T1000 (cell line): ENCODE data around the gene PPP1R1A.

ENCODE experiments used
- DNase-seq: peaks from one replicate; lab custom pipeline; 2025; ENCODE audit warnings: mixed read lengths; lab: John Stamatoyannopoulos, UW

PPP1R1A gene

GRCh38 chr12:54588110-54588889, at the start of gene PPP1R1A:
Gene PPP1R1A (minus strand): TSS chr12:54588659. CDS start chr12:54588488, 171 bp downstream.
- DNase-seq = no peak

GRCh38 chr12:54634795-54635194, 46.3 kb upstream of the PPP1R1A start, which contains the start of gene LACRT:
Gene LACRT (minus strand): TSS chr12:54634895. CDS start chr12:54634841, 54 bp downstream.
- no peak for DNase-seq

GRCh38 chr12:54631988-54632728, 43.7 kb upstream of the PPP1R1A start:
- DNase-seq = no peak

- no peak for DNase-seq
These were observed 43.1 kb upstream of the PPP1R1A start for GRCh38 chr12:54631551-54631950.

- no peak for DNase-seq
These were observed 41.5 kb upstream of the PPP1R1A start for GRCh38 chr12:54629925-54630324.

GRCh38 chr12:54628186-54628846, 39.9 kb upstream of the PPP1R1A start:
- DNase-seq = no peak

- DNase-seq = no peak
These were observed 38.8 kb upstream of the PPP1R1A start for GRCh38 chr12:54627304-54627703.

- no peak for DNase-seq
These were observed 37.1 kb upstream of the PPP1R1A start for GRCh38 chr12:54625598-54625997.

- no peak for DNase-seq
These were observed 36.1 kb upstream of the PPP1R1A start for GRCh38 chr12:54624315-54625279.

GRCh38 chr12:54622463-54623183, 34.2 kb upstream of the PPP1R1A start:
- no peak for DNase-seq

- DNase-seq = no peak
These were observed 28.6 kb upstream of the PPP1R1A start for GRCh38 chr12:54616933-54617680.

GRCh38 chr12:54612225-54612750, 23.8 kb upstream of the PPP1R1A start:
- no peak for DNase-seq

- no peak for DNase-seq
These were observed 23.3 kb upstream of the PPP1R1A start for GRCh38 chr12:54611715-54612149.

GRCh38 chr12:54608769-54609168, 20.3 kb upstream of the PPP1R1A start:
- DNase-seq = no peak

- DNase-seq = no peak
These were observed 19.7 kb upstream of the PPP1R1A start for GRCh38 chr12:54608156-54608555.

- DNase-seq = no peak
These were observed 18.1 kb upstream of the PPP1R1A start for GRCh38 chr12:54606556-54606955.

GRCh38 chr12:54605138-54605970, 16.9 kb upstream of the PPP1R1A start:
- DNase-seq = no peak

- no peak for DNase-seq
These were observed 16.0 kb upstream of the PPP1R1A start for GRCh38 chr12:54604436-54604835.

- no peak for DNase-seq
These were observed 15.4 kb upstream of the PPP1R1A start for GRCh38 chr12:54603872-54604271.
